Measurements from ENCODE around the gene RBMS2.
A peak's percentile ranks its signal among the peaks of the same experiment; 100 is the strongest.

The RBMS2 gene

DNA sequence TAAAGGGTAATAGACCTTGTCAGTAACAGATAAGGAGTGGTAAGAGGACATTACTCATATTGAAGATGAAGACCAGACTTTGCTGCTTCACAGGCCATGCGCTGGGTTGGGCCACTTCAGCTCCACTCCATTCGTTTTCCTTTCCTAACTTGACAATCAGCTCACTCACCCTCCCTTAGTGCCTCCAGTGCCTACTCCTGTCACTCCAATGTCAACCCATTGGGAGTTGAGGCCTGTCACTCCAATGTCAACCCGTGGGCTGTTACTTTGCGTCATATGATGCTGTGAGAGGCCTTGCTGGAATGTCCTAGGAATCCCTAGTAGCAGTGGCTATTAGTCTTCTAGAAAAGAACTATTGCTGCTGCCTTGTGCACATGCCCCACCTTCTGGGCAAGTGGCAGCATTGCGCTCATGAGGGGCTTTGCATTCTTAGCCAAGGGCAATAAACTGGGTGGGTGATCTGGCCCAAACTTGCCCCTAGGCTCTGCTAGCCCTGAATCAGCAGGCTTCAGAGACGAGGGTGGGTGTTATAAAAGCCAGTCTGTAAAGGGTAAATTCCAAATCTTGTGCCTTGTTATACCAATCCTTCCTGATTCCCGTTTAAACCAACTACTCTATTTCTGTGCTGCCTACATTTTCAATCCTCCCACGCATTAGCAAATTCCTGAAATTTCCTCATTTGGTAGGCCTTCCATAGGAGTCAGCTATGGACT is 72.4 kb downstream of the RBMS2 start:
- Histone ChIP-seq H3K36me3 (peaks cover 29% of the 10 kb centered on the region), H3K27ac (no peak overlapping the region), H3K4me3 (ENCODE audit: low read depth, low read length) (no peak overlapping the region)

DNA sequence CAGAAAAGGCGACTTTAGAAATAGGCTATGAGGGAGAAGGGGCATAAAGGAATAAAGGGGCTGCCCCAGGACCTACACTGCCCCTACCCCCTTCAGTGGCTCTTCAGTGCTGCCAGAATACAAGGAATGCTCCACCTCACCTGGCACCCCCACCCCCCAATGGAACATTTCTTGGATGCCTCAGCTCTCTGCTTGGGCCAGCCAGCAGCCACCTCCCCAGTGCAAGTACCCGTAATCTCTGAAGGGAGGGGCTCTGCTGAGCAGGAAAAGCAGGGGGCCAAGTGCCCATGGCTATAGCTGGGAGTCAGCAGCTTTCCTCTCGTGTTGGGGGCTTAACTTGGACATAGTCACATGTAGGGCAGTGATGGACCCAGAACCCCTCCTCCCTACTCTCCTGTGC is 75.2 kb downstream of the RBMS2 start:
- H3K9me3 ChIP-seq (ENCODE audit: severe bottlenecking) = no peaks in the 10 kb centered on the region
- peak; percentile 33 for DNase-seq
- no peak overlapping the region for H3K27ac ChIP-seq
- H3K4me3 ChIP-seq (ENCODE audit: low read depth, low read length) = no peak overlapping the region
- TF ChIP-seq, protein P1, sequence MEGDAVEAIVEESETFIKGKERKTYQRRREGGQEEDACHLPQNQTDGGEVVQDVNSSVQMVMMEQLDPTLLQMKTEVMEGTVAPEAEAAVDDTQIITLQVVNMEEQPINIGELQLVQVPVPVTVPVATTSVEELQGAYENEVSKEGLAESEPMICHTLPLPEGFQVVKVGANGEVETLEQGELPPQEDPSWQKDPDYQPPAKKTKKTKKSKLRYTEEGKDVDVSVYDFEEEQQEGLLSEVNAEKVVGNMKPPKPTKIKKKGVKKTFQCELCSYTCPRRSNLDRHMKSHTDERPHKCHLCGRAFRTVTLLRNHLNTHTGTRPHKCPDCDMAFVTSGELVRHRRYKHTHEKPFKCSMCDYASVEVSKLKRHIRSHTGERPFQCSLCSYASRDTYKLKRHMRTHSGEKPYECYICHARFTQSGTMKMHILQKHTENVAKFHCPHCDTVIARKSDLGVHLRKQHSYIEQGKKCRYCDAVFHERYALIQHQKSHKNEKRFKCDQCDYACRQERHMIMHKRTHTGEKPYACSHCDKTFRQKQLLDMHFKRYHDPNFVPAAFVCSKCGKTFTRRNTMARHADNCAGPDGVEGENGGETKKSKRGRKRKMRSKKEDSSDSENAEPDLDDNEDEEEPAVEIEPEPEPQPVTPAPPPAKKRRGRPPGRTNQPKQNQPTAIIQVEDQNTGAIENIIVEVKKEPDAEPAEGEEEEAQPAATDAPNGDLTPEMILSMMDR (IDR thresholded peaks at IDR 0.05; ENCODE audit: low read depth, low read length) = no peak
- H3K27me3 ChIP-seq (ENCODE audit: insufficient read depth, low read depth, severe bottlenecking) = no peaks in the 10 kb centered on the region
- H3K36me3 ChIP-seq = peaks cover 56% of the 10 kb centered on the region

More for the DNA sequence above, 72.4 kb downstream of the RBMS2 start:
- peak; percentile 64 for DNase-seq
- Histone ChIP-seq H3K27me3 (ENCODE audit: insufficient read depth, low read depth, severe bottlenecking) (no peaks in the 10 kb centered on the region), H3K9me3 (ENCODE audit: severe bottlenecking) (no peaks in the 10 kb centered on the region)
- TF ChIP-seq, protein P1 (IDR thresholded peaks at IDR 0.05; ENCODE audit: low read depth, low read length) = peak; percentile 82

DNA sequence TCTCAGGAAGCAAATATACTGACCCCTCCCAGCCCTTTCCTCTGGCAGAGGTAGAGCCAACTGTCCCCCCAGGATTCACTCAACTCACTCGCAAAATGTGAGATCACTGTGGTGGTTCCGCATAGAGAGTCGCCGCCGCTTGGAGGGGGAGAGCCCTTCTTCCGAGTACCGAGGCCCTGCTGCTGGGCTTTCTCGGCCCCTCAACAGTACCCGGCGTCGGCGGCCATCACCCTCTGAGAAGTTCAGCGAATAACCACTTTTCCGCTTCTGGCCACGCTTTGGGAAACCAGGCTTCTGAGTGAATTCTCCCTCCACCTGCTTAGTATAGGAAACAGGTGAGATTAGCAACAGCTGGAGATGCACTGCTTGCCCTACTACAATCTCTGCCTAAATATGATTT is 77.4 kb downstream of the RBMS2 start:
- peaks cover 79% of the 10 kb centered on the region for H3K36me3 ChIP-seq
- TF ChIP-seq, protein P1 (IDR thresholded peaks at IDR 0.05; ENCODE audit: low read depth, low read length) = no peak
- H3K4me3 ChIP-seq (ENCODE audit: low read depth, low read length) = no peak overlapping the region
- no peak overlapping the region for H3K27ac ChIP-seq
- DNase-seq = no peak
- H3K9me3 ChIP-seq (ENCODE audit: severe bottlenecking) = no peaks in the 10 kb centered on the region
- H3K27me3 ChIP-seq (ENCODE audit: insufficient read depth, low read depth, severe bottlenecking) = no peaks in the 10 kb centered on the region

DNA sequence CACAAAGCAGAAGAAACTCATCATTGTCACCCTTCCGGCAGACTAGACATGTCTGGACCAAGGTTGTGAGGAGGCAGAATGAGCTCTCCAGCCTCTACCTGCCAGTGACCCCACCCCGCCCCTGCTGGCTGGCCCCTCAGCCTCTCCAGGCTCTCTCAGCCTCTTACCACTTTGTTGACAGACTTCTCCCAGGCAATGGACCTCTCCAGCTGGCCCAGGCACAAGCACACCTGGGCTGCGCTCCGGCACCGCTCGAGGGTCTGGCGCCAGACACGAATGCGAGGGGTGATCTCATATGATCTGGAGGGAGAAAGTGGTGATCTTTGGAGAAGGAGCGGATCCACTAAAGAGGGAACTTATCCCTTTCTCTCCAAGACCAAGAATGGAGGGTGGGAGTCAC is 78.2 kb downstream of the RBMS2 start:
- Histone ChIP-seq H3K27ac (no peak overlapping the region), H3K9me3 (ENCODE audit: severe bottlenecking) (no peaks in the 10 kb centered on the region), H3K27me3 (ENCODE audit: insufficient read depth, low read depth, severe bottlenecking) (no peaks in the 10 kb centered on the region), H3K4me3 (ENCODE audit: low read depth, low read length) (no peak overlapping the region), H3K36me3 (peaks cover 86% of the 10 kb centered on the region)
- TF ChIP-seq, protein P1 (IDR thresholded peaks at IDR 0.05; ENCODE audit: low read depth, low read length) = no peak
- no peak for DNase-seq

DNA sequence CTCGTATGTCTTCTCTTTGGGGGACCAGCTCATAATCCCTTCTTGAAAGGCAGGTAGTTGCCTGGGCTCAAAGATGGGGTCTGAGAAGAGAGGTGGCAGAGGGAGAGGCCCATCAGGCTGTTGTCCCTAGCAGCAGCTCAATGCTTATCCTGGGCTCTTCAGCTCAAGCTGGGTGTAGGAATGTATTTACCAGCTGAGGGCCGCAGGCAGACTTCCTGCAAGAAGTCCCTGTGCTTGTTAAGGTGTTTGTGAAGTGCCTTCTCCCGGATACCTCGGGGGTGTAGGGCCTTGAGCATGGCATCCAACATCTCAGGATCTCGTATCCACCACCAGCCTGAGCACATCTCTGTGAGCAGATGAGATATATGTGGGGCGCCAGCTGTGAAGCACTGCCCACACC is 79.1 kb downstream of the RBMS2 start:
- no peaks in the 10 kb centered on the region for H3K9me3 ChIP-seq (ENCODE audit: severe bottlenecking)

More for the DNA sequence above, 79.1 kb downstream of the RBMS2 start:
- peaks cover 96% of the 10 kb centered on the region for H3K36me3 ChIP-seq
- no peak for DNase-seq
- H3K27me3 ChIP-seq (ENCODE audit: insufficient read depth, low read depth, severe bottlenecking) = no peaks in the 10 kb centered on the region
- TF ChIP-seq, protein P1 (IDR thresholded peaks at IDR 0.05; ENCODE audit: low read depth, low read length) = no peak
- no peak overlapping the region for H3K27ac ChIP-seq
- no peak overlapping the region for H3K4me3 ChIP-seq (ENCODE audit: low read depth, low read length)

Data from WERI-Rb-1 (cell line).